Ovary (tissue), 3 donors: ENCODE measurements around the gene ZMAT5.

Experiments
- CTCF ChIP-seq, 3 donors: fragments of 450-650 bp in 2 of 3; fragments of 200-600 bp in 1 of 3; IDR thresholded peaks; one replicate each; pipeline versions ENCODE4 v1.5.1 to v1.8.0; 2016 to 2022; ENCODE audit warnings: antibody characterized with exemption in 3 of 3, mild to moderate bottlenecking in 1 of 3
- POLR2A ChIP-seq: fragments of 450-650 bp; IDR thresholded peaks from one replicate; pipeline ENCODE4 v1.6.1; 2017; ENCODE audit warnings: antibody characterized with exemption, mild to moderate bottlenecking, moderate library complexity
- donor health status: DM: no; HTN: no; CAD: no.

- TF ChIP-seq CTCF (IDR thresholded peaks at IDR 0.05) (no peak), POLR2A (no peak)
Measured at GRCh38 chr22:29813563-29813962, 46.8 kb upstream of the ZMAT5 start.
